Measurements from ENCODE around the gene NAP1L1.

Gene NAP1L1

DNA sequence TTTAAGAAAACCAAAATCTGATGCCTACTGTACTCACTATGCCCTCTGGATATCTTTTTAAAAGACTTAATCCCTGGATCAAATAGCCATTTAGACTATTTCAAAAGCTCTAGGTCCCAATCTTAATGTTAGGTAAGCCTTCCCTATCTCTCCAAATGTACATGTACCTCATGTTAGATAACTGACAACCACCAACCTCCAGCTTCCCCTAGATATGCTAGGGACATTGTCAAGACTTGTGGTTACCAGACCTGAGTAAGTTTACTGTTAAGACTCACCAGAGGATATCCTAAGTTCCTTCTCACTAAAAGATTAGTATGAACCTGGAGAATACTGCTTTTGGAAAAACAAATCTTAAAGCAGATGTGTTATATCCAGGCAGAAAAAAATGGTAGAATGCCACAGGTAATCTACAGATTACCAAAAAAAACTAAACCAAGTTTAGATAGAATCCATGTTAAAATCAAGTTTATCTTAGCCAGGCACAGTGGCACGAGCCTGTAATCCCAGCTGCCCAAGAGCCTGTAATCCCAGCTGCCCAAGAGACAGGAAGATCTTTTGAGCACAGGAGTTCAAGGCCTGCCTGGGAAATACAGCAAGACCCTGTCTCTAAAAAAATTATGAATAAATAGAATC, 9.7 kb downstream of the NAP1L1 start:
- H3K4me3 ChIP-seq (ENCODE audit: low read length): no peak overlapping the region
- TF ChIP-seq ZNF274 (IDR thresholded peaks at IDR 0.05; ENCODE audit: low read depth, low read length): no peak

DNA sequence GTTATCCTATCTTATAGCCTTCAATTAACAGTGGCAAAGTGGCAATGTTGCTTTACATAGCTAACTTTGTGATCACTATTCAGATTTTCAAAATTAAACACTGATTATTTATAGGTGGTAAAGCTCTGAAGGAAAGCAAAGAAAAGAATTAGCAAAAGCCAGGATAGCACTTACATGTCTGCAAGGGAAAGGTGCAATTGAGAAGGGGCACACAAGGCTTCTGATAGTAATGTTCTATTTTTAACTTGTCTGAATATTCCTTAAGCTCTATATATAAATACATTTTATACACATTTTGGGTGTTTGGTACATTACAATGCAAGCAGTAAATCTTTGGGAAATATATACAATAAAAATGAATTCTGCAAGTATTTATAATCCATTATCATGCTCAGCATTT, 10.9 kb downstream of the NAP1L1 start:
- no peak overlapping the region for H3K4me3 ChIP-seq (ENCODE audit: low read length)
- no peak for TF ChIP-seq ZNF274 (IDR thresholded peaks at IDR 0.05; ENCODE audit: low read depth, low read length)

DNA sequence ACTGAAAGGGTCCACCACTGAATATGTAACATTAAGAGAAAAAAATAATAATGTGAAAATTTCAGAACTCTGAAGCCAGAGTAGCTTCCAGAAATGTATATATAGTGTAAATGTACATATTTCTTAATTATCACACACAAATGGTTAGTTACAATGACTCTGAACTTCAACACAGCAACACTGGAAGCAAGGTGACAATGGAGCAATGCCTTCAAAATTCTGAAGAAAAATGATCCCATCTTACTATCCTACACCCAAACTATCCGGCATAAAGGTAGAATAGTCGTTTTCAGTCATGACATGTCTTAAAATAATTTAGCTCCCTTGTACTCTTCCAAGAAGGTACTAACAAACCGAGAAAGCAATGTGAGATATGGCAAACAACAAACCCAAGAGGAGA, 11.9 kb downstream of the NAP1L1 start:
- no peak overlapping the region for H3K4me3 ChIP-seq (ENCODE audit: low read length)
- no peak for TF ChIP-seq ZNF274 (IDR thresholded peaks at IDR 0.05; ENCODE audit: low read depth, low read length)

DNA sequence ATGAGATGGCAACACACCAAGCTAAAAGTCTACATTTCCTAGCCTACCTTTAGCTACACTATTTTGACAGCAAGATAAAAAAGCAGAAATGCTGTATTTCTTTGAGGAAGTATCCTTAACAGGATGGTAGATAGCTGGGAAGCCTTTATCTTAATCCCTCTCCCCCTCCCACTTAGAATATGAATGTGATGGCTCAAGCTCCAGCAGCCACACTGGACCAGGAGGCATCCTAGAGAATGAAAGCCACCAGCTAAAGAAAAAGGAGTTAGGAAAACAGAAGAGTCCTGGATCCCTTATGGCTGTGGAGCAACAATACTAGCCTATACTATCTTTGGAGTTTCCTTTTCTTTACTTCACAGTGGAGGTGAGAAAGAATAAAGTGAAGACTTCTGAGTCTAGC, 15.1 kb downstream of the NAP1L1 start:
- no peak for TF ChIP-seq ZNF274 (IDR thresholded peaks at IDR 0.05; ENCODE audit: low read depth, low read length)
- H3K4me3 ChIP-seq (ENCODE audit: low read length): no peak overlapping the region

DNA sequence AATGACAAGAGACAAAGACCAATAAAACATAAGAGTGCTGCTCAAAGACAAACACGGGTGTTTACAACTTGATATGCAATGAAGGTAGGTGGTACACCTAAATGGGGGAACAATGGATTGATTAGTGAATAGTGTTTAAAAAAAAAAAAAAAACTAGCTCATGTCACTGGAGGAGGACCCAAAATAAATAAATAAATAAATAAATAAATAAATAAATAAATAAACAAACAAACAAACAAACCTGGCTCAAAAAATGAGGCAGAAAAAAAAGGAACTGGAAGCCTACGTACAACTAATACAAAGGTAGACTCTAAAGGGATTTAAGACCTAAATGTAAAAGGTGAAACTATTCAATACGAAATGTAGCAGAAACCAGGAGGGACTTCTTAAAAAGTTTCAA, 18.6 kb downstream of the NAP1L1 start:
- no peak overlapping the region for H3K4me3 ChIP-seq (ENCODE audit: low read length)
- no peak for TF ChIP-seq ZNF274 (IDR thresholded peaks at IDR 0.05; ENCODE audit: low read depth, low read length)

DNA sequence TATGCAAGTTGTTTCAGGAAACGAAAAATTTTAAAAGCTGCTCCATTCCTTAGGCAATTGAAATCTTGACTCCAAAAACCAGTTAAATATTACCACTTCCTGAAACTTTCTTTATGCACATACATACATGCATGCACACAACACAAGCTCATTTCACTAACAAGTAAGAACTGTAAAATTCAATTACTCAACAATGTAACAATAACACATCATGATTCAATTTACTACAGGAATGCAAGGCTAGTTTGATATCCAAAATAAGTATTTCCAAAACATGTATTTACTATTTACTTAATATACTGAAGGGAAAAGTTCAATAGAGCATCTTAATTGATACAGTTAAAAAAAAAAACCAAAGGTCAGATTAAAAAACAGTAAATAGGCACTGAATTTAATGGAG, 19.6 kb downstream of the NAP1L1 start:
- no peak overlapping the region for H3K4me3 ChIP-seq (ENCODE audit: low read length)
- no peak for TF ChIP-seq ZNF274 (IDR thresholded peaks at IDR 0.05; ENCODE audit: low read depth, low read length)

DNA sequence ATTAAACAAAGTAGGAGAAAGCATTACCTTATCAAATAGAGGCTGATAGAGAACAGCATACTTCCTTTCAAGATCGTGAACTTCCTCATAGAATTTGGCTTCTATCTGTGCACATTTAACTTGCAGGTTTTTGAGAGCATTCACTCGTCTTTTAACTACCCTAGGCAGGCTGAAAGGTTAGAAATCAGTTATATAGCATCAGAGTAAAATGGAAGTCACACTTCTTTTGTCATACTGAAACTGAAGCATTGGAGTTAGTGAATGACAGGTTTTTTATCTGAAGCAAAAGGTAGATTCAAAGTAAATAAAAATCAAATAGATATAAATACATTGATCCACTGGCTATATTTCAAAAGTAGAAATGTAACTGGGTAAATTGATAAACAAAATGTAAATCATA, 24.4 kb downstream of the NAP1L1 start:
- no peak for TF ChIP-seq ZNF274 (IDR thresholded peaks at IDR 0.05; ENCODE audit: low read depth, low read length)
- H3K4me3 ChIP-seq (ENCODE audit: low read length): no peak overlapping the region

DNA sequence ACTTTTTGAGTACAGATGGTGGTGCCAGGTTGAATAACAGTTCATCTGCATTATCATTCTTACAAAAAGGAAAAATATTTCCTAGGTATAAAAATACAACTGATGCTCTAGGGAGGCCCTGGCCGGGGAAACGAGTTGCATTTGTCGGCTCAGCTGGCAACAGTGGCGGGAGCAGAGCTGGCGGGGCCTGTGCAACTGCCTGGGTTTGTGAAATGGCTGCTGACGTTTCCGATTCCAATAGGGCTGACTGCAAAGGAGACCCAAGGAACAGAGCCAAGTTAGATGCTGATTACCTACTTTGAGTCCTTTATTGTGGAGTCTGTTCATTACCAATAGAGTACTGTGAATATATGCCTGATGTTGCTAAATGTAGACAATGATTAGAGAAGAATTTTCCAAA, 27.2 kb downstream of the NAP1L1 start:
- no peak overlapping the region for H3K4me3 ChIP-seq (ENCODE audit: low read length)
- TF ChIP-seq ZNF274 (IDR thresholded peaks at IDR 0.05; ENCODE audit: low read depth, low read length): no peak

DNA sequence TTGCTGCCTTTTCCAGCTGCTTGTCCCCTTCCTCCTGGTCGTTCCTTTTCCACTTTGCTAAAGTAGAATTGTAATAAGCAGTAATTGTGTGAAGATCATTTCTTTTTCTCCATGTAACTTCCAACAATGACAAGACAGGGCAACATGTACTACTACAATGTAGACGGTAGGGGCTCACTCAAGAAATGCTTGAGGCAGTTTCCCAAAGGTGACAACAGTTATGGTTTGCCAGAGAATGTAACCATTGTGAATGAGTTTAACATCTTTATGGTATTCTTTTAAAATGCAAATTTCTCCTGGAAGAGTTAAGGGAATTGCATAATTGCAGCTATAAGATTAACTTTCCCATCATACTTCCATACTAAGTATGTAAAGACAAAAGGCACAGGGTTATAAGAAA, 29.1 kb downstream of the NAP1L1 start:
- H3K4me3 ChIP-seq (ENCODE audit: low read length): no peak overlapping the region
- TF ChIP-seq ZNF274 (IDR thresholded peaks at IDR 0.05; ENCODE audit: low read depth, low read length): no peak

DNA sequence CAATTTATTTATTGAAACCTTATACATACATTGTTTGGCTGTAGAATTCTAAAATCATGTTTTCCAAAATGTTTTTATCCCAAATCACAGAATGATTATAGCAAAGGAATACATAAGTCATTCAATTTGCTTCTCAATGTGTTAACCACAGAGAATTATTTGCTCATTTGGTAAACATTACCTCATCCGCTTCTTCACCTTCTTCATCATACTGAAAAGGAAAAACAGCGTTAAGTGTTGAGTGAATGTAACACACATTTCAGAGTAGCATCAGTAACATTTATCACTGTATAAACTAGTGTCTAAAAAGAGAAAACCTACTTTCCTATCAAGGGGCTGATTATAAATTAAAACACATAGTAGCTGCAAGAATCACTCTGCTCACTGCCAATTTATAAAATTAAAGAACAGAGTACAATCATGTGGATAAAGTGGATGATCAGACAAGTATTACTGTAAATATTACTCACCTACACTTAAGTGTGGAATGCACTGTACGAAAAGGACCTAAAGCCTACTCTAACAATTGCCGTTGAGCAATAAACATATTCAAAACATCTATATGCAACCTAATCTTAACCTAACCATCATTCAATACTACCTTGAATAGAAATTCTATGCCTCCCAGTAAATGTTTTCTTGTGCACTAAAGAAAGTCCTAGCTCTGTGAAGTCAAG, 34.8 kb downstream of the NAP1L1 start:
- TF ChIP-seq ZNF274 (IDR thresholded peaks at IDR 0.05; ENCODE audit: low read depth, low read length): no peak
- no peak overlapping the region for H3K4me3 ChIP-seq (ENCODE audit: low read length)

DNA sequence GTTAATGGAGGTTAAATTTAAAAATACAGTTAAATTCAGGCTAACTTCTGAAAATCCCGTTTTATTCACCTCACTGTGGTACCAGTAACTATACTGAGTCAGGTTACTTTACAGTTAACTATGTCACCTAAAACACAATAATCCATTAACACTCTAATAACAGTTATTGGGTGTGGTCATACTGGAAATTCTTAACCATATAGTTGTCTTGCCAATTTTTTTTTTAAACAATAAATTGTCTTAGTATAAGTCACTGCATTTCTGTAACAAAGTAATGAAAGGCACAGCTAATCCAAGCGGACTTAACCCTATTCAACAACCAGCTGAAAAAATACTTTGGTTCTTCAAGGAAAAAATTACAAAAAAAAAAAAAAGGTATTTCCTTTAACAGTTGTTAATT, 36.7 kb downstream of the NAP1L1 start:
- no peak overlapping the region for H3K4me3 ChIP-seq (ENCODE audit: low read length)
- no peak for TF ChIP-seq ZNF274 (IDR thresholded peaks at IDR 0.05; ENCODE audit: low read depth, low read length)

DNA sequence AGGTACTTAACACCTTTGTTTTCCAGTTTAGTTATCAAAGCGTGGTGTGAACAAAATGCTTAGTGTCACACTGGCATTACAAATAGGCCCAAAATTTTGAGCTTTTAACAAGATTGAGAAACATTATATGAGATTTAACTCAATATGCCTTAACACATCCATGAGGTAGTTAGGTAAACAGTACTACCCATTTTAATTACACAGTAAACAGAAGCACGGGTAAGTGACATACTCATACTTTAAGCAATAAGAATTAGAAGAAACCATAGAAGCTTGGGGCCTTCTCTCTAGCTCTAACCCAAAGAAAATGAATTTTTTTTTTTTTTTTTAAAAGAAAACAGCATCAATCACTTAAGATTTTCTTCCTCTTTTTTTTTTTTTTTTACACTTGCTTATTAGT, 37.4 kb downstream of the NAP1L1 start:
- no peak for TF ChIP-seq ZNF274 (IDR thresholded peaks at IDR 0.05; ENCODE audit: low read depth, low read length)
- H3K4me3 ChIP-seq (ENCODE audit: low read length): no peak overlapping the region

DNA sequence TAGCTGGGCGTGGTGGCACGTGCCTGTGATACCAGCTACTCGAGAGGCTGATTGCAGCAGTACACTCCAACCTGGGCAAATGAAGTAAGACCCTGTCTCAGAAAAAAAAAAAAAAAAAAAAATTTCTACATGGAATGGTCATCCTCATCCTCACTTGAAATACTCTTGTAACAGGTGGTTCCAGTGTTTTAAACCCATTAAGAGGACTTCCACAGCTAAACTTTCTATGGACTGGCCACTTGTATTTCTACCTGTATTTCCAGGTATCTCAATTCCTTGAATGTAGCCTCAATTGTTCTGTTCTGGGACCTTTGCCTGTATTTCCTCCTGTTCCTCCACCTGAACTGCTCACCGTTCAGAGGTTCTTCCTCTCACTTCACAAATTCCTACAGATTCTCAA, 41.1 kb downstream of the NAP1L1 start:
- no peak overlapping the region for H3K4me3 ChIP-seq (ENCODE audit: low read length)
- no peak for TF ChIP-seq ZNF274 (IDR thresholded peaks at IDR 0.05; ENCODE audit: low read depth, low read length)

DNA sequence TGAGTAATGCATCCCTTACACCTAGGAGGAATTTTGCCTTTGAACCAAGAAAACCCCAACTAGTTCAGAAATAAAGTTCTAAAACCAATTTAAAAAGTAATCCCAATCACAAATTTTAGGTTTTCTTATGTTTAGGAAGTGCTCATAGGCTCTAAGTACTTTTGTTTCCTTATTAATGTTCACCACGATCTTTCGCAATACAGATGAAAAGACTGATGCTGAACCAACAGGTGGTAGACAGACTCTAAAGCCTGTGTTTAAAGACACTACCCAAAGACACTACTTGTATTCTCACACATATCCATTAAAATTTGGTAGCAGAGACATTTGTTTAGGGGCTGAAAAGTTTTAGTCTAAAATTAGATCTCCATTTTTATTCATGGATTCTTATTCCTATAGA, 42.3 kb downstream of the NAP1L1 start:
- TF ChIP-seq ZNF274 (IDR thresholded peaks at IDR 0.05; ENCODE audit: low read depth, low read length): no peak
- H3K4me3 ChIP-seq (ENCODE audit: low read length): no peak overlapping the region

DNA sequence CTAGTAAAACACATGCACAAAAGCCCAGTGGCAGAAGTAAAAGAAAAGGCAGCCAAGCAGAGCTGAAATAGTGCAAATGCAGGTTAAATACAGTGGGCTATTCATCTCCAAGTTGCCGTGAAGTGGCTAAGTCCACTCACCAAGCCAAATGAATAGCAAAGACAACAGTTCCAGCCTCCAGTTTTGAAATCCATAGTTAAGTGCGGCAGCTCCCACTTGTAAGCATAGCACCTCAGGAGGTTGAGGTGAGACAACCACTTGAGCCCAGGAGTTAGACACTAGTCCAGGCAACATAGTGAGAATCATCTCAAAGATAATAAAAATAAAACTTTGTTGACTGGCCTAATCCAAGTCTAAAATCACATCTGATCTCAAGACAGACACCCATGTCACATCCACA, 43.1 kb downstream of the NAP1L1 start:
- H3K4me3 ChIP-seq (ENCODE audit: low read length): no peak overlapping the region
- TF ChIP-seq ZNF274 (IDR thresholded peaks at IDR 0.05; ENCODE audit: low read depth, low read length): no peak

DNA sequence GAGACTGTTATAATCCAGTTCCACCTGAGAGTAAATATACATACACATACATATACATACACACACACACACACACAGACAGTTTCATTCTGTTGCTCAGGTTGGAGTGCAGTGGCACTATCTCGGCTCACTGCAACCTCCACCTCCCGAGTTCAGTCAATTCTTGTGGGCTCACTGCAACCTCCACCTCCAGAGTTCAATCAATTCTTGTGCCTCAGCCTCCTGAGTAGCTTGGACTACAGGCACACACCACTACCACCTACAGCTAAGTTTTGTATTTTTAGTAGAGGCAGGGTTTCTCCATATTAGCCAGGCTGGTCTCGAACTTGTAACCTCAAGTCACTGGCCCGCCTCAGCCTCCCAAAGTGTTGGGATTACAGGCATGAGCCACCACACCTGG, 44.0 kb downstream of the NAP1L1 start:
- H3K4me3 ChIP-seq (ENCODE audit: low read length): no peak overlapping the region
- no peak for TF ChIP-seq ZNF274 (IDR thresholded peaks at IDR 0.05; ENCODE audit: low read depth, low read length)
